Measurements from ENCODE around the gene SEZ6L2. TPM values are rescaled to one million over a fixed set of nuclear protein-coding genes. Genes with fewer than 3 reads are reported as not detected.
A peak's percentile ranks its signal among the peaks of the same experiment; 100 is the strongest.
"Not testable (repeated sequence)": the region's sequence is repeated elsewhere in the genome, so short reads cannot be mapped to it uniquely, and the experiment has no call there.

The SEZ6L2 gene
- total RNA-seq, 1 donor from 2014 or later: 10.7 TPM

DNA sequence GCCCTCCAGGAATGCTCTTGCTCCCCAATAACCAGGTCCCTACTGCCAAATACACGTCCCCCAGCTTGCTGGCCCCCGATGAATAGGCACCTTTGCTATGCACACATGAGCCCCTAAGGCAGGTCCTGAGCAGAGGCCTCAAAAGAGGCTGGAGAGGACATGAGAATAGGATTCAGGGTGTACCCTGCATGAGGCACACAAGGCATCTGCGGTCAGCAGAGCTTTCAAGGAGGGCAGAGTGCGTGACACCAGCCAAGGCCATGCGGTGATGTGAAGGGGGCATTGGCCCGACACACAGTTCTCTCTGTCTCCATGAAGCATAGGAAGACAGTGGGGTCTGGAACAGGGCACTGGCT lies 6.9 kb downstream of the SEZ6L2 start:
- Histone ChIP-seq H3K27ac (no peak overlapping the region), H3K36me3 (no peaks in the 10 kb centered on the region), H3K4me1 (no peaks in the 10 kb centered on the region), H3K27me3 (ENCODE audit: low read depth) (peaks cover 8% of the 10 kb centered on the region), H3K9me3 (no peaks in the 10 kb centered on the region), H3K4me3 (no peak overlapping the region)
- TF ChIP-seq, protein P1, sequence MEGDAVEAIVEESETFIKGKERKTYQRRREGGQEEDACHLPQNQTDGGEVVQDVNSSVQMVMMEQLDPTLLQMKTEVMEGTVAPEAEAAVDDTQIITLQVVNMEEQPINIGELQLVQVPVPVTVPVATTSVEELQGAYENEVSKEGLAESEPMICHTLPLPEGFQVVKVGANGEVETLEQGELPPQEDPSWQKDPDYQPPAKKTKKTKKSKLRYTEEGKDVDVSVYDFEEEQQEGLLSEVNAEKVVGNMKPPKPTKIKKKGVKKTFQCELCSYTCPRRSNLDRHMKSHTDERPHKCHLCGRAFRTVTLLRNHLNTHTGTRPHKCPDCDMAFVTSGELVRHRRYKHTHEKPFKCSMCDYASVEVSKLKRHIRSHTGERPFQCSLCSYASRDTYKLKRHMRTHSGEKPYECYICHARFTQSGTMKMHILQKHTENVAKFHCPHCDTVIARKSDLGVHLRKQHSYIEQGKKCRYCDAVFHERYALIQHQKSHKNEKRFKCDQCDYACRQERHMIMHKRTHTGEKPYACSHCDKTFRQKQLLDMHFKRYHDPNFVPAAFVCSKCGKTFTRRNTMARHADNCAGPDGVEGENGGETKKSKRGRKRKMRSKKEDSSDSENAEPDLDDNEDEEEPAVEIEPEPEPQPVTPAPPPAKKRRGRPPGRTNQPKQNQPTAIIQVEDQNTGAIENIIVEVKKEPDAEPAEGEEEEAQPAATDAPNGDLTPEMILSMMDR (IDR thresholded peaks at IDR 0.05): no peak
- ATAC-seq: peak in 1 of 2 donors; percentile 26
- intact Hi-C loops (cut with DNase I): no loop called here
- DNase-seq: no peak

DNA sequence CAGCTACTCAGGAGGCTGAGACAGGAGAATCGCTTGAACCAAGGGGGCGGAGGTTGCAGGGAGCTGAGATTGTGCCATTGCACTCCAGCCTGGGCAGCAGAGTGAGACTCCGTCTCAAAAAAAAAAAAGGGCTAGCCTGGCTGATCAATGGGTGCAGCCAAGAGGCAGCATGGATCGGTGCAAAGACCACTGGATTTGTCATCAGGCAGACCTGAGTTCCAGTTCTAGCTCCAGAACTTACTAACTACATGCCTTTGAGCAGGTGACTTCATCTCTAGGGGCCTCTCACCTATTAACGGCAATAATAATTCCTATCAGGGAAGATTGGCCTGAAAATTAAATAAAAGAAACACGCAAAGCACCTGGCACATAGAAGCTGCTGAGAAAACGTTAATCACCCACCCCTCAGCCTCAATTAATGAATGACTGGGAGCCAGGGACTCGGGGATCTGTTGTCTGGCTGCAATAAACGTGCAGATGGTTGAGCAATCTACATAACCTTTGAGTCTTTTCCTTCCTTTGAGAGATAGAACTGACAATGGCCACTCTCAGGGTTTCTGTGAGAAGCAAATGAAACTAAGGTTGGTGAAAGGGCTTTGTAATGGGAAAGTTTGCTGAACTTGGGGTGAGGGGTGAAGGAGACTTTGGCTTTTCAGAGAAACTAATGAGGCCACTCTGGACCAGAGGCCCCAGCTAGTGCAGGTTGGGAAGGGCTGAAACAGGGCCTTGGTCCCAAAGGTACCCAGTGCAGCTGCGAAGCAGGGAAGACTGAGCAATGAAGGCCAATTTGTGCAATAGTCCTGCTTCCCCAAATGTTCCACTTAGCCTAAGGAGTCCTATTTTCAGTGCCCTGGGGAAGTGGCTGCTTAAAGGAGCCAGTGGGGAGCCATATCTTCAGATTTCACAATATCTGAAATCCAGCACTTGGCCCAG lies 7.6 kb downstream of the SEZ6L2 start:
- ATAC-seq (peak; percentile 61 to 62), DNase-seq (no peak)
- Histone ChIP-seq H3K27ac (no peak overlapping the region), H3K36me3 (no peaks in the 10 kb centered on the region), H3K4me1 (no peaks in the 10 kb centered on the region), H3K9me3 (no peaks in the 10 kb centered on the region), H3K4me3 (no peak overlapping the region), H3K27me3 (ENCODE audit: low read depth) (peaks cover 2% of the 10 kb centered on the region)
- TF ChIP-seq, protein P1 (IDR thresholded peaks at IDR 0.05): no peak
- intact Hi-C loops (cut with DNase I): no loop called here

DNA sequence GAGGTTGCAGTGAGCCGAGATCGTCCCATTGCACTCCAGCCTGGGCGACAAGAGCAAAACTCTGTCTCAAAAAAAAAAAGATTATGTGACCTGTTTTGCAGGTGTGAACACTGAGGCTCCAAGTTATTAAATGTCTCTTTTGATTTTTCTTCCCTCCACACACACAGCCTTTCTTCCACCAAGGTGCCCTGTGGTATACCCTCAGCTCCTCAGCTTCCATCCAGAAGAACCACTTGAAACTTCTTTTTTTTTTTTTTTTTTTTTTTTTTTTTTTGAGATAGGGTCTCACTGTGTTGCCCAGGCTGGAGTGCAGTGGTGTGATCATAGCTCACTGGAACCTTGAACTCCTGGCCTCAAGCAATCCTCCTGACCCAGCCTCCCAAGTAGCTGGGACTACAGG lies 10.0 kb downstream of the SEZ6L2 start:
- DNase-seq; H3K4me1 ChIP-seq; intact Hi-C loops (cut with DNase I); H3K9me3 ChIP-seq; H3K4me3 ChIP-seq; H3K27ac ChIP-seq; ATAC-seq; H3K36me3 ChIP-seq; H3K27me3 ChIP-seq (ENCODE audit: low read depth): not testable (repeated sequence)

DNA sequence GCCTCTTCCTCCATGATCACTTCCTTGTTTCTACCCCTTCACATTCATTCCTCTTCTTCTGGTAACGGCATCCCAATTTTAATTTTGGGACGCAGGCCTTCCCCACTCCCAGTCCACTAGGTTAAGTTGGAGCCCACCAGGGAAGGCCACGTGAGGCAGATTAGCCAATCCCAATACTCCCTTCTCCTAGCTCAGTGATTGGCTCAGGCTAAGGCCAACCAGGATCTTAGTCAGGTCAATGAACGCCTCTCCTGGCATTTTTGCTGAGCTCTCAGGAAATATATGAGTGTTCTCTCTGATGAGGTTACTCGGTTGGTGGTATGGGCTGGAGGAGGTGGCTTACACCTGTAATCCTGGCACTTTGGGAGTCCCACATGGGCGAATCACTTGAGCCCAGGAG lies 15.4 kb downstream of the SEZ6L2 start:
- intact Hi-C loops (cut with DNase I): no loop called here
- no peak for ATAC-seq
- Histone ChIP-seq H3K9me3 (no peaks in the 10 kb centered on the region), H3K4me1 (no peaks in the 10 kb centered on the region), H3K4me3 (no peak overlapping the region), H3K36me3 (no peaks in the 10 kb centered on the region), H3K27me3 (ENCODE audit: low read depth) (peaks cover 1% of the 10 kb centered on the region), H3K27ac (no peak overlapping the region)
- DNase-seq: no peak
- TF ChIP-seq, protein P1 (IDR thresholded peaks at IDR 0.05): no peak

DNA sequence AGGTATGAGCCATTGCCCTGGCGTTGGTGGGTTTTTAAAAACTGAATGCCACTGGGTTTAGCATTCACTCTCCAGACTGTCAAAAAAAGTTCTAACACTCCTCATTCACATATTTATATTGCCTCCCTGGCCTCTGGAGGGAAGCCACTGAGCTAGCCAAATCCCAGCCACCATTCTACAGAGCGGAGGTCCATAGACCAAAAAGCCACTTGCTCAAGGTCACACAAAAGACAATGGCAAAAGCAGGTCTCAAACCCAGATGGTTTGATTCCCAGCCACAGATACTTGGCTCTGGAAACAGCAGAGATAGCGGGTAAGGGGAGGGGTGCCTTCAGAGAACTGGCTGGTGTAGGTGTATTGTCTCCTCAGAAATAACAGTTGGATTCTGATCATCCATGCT lies 18.3 kb downstream of the SEZ6L2 start:
- DNase-seq: no peak
- ATAC-seq: no peak
- TF ChIP-seq, protein P1 (IDR thresholded peaks at IDR 0.05): no peak
- H3K36me3 ChIP-seq: no peaks in the 10 kb centered on the region
- H3K27me3 ChIP-seq (ENCODE audit: low read depth): peaks cover 29% of the 10 kb centered on the region
- peaks cover 12% of the 10 kb centered on the region for H3K4me1 ChIP-seq
- H3K9me3 ChIP-seq: no peaks in the 10 kb centered on the region
- H3K27ac ChIP-seq: no peak overlapping the region
- no peak overlapping the region for H3K4me3 ChIP-seq
- intact Hi-C loops (cut with DNase I): no loop called here

DNA sequence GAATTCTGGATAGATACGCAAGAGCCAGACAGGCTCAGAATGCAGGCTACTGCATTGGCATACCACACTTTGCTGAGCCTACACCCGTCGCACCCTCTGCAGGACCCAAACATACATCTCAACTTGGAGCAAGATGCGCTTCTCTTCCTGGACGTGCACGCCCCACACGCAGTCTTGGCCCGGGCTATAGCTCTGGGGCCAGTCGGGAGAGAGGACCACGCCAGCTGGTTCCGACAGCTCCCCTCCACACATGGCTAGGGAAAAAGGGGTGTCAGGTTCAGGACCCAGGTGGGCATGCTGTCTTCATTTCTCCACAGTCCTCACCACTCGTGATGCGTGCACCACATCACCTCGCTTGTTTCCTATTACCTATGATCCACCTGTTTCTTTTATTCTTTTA lies 21.2 kb downstream of the SEZ6L2 start:
- DNase-seq: no peak
- TF ChIP-seq, protein P1 (IDR thresholded peaks at IDR 0.05): no peak
- Histone ChIP-seq H3K9me3 (no peaks in the 10 kb centered on the region), H3K4me1 (peaks cover 12% of the 10 kb centered on the region), H3K4me3 (no peak overlapping the region), H3K36me3 (no peaks in the 10 kb centered on the region), H3K27ac (no peak overlapping the region), H3K27me3 (ENCODE audit: low read depth) (peaks cover 36% of the 10 kb centered on the region)
- intact Hi-C loops (cut with DNase I): no loop called here
- no peak for ATAC-seq

Data from lower lobe of right lung (tissue), 2 donors.